Cardiac muscle cell (in vitro differentiated cells and primary cell): Measurements from ENCODE around the gene MCFD2. TPM values are rescaled to one million over a fixed set of nuclear protein-coding genes. Genes with fewer than 3 reads are reported as not detected.

Experiments
- DNase-seq, 2 donors: peaks; one replicate each; pipeline versions ENCODE4 v3.0.0 to v3.0.0-alpha.2; 2010 to 2017; ENCODE audit warnings: low read depth in 1 of 2, low spot score in 1 of 2
- H3K27ac ChIP-seq: fragments of 200-600 bp; sonication (generic); 2 replicates; pipeline ENCODE4 v1.5.1; 2016
- H3K27me3 ChIP-seq: fragments of 200-600 bp; sonication (generic); 2 replicates; pipeline ENCODE4 v1.6.0; 2016; ENCODE audit warnings: control low read depth
- H3K36me3 ChIP-seq: fragments of 200-600 bp; sonication (generic); 2 replicates; pipeline ENCODE4 v1.5.1; 2016; ENCODE audit warnings: control low read depth
- H3K4me1 ChIP-seq: fragments of 200-600 bp; sonication (generic); 2 replicates; pipeline ENCODE4 v1.8.1; 2017; ENCODE audit warnings: low read depth, mild to moderate bottlenecking, mixed run types
- H3K4me3 ChIP-seq: fragments of 200-600 bp; sonication (generic); 2 replicates; pipeline ENCODE4 v1.5.1; 2016; ENCODE audit warnings: mild to moderate bottlenecking
- H3K9me3 ChIP-seq: fragments of 200-600 bp; sonication (generic); 2 replicates; pipeline ENCODE4 v1.5.1; 2017; ENCODE audit warnings: low read depth, mild to moderate bottlenecking, control low read depth
- polyA plus RNA-seq: library from polyadenylated mRNA; unstranded; fragments of >200 nt; fragmentation: Nextera tagmentation; extraction: Ambion mirVana; gene quantifications from 2 replicates; pipeline ENCODE4 v1.2.1, GENCODE V29; 2016
- total RNA-seq: library from RNA; depleted of rRNA; stranded (reverse); fragments of >200 nt; gene quantifications from 2 replicates; pipeline ENCODE4 v1.2.3, GENCODE V29; 2016
- TF ChIP-seq, protein P1 (sequence below): IDR thresholded peaks from 2 replicates; pipeline ENCODE4 v1.5.1; 2012; ENCODE audit warnings: low read depth, mild to moderate bottlenecking, low read length

The MCFD2 gene
- total and polyA plus RNA-seq, 2 experiments from 2014 or later, result 59.1 to 64.2 TPM

DNA sequence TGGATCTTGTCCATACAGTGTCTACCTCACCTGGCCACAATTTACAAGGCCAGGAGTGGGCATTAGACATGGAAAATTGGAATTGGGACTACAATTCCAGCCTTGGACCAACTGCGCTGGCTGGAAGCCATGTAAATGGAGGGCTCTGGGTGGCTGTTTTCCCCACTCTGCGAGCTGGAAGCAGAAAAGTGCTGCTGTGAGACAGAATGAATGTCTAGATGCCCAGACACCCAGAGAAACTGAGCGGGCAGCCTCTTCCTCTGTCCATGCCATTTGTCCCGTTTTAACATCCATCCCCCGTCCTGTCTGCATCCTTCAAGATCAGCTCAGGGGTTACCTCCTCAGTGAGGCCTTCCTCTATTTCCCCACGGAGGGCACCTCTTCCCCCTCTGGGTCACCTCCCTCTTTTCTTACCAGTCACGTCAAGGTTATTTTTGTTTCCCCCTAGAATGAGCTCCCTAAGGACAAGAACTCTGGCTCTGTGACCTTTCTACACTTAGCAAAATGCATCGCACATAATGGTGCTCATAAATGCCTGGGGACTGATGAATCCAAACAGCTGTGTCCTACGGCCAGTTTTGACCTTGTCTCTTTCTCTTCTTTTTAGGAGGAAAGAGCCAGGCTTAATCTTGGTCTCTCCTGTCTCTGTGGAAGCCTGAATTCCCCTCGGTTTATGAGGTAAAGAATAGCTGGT is 41.2 kb downstream of the MCFD2 start:
- H3K4me3 ChIP-seq, result no peak overlapping the region
- no peaks in the 10 kb centered on the region for H3K4me1 ChIP-seq
- no peak overlapping the region for H3K27ac ChIP-seq
- TF ChIP-seq, protein P1, sequence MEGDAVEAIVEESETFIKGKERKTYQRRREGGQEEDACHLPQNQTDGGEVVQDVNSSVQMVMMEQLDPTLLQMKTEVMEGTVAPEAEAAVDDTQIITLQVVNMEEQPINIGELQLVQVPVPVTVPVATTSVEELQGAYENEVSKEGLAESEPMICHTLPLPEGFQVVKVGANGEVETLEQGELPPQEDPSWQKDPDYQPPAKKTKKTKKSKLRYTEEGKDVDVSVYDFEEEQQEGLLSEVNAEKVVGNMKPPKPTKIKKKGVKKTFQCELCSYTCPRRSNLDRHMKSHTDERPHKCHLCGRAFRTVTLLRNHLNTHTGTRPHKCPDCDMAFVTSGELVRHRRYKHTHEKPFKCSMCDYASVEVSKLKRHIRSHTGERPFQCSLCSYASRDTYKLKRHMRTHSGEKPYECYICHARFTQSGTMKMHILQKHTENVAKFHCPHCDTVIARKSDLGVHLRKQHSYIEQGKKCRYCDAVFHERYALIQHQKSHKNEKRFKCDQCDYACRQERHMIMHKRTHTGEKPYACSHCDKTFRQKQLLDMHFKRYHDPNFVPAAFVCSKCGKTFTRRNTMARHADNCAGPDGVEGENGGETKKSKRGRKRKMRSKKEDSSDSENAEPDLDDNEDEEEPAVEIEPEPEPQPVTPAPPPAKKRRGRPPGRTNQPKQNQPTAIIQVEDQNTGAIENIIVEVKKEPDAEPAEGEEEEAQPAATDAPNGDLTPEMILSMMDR, result no peak
- no peaks in the 10 kb centered on the region for H3K9me3 ChIP-seq
- no peak for DNase-seq
- H3K27me3 ChIP-seq, result no peaks in the 10 kb centered on the region
- H3K36me3 ChIP-seq, result no peaks in the 10 kb centered on the region

DNA sequence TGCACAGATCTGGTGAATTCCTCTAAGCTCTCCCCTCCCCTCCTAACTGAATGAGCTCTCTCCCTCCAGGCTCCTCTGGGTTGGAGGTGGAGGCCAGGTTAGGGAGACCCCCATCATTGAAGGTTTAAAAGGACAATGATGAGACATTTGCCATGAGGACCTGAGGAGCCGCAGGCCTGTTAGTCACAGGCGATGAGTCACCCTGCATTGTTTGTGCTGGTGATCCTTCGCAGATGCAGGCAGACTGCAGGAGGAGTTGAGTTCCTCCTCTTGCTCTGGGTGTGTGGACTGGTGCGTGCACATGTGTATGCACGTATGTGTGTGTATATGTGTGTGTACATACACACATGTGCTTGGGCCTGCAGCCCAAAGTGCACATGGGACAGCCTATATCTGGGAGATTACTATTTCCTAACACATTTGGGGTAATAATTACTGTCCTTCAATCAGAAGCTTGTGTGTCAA is 42.0 kb downstream of the MCFD2 start:
- Histone ChIP-seq H3K27ac (no peak overlapping the region), H3K27me3 (no peaks in the 10 kb centered on the region), H3K4me3 (no peak overlapping the region), H3K36me3 (no peaks in the 10 kb centered on the region), H3K4me1 (no peaks in the 10 kb centered on the region), H3K9me3 (no peaks in the 10 kb centered on the region)
- TF ChIP-seq, protein P1, result no peak
- peak in 1 of 2 donors; percentile 94 for DNase-seq

DNA sequence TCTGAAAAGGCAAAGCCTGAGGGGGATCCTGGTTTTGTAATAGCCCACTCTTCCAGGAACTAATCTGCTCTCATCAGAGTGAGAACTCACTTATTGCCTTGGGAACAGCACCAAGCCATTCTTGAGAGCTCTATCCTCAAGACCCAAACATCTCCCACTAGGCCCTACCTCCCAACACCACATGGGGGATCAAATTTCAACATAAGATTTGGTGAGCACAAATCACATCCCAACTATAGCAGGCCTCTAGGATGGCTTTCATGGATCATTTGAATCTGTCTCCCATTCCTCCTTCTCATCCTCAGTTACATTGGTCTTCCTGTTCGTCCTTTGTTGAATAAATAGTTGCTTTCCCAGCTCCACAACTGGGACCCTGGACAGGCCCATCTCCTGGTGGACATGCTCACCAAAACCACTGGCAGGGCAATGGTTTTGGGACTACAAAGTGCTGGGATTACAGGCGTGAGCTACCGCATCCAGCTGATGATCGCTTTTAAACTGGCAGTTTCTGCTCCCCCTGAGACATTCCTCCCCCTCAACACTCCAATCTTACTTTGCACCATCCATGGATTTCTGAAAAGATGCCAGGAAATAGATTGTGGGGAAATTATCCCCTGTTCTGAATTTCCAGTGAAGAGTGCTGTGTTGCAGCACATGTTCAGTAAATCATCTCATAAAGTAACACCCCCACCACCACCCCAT is 42.6 kb downstream of the MCFD2 start:
- Histone ChIP-seq H3K4me3 (no peak overlapping the region), H3K9me3 (no peaks in the 10 kb centered on the region), H3K27ac (no peak overlapping the region), H3K4me1 (no peaks in the 10 kb centered on the region), H3K36me3 (no peaks in the 10 kb centered on the region), H3K27me3 (no peaks in the 10 kb centered on the region)
- TF ChIP-seq, protein P1, result no peak
- peak in 1 of 2 donors; percentile 85 for DNase-seq

DNA sequence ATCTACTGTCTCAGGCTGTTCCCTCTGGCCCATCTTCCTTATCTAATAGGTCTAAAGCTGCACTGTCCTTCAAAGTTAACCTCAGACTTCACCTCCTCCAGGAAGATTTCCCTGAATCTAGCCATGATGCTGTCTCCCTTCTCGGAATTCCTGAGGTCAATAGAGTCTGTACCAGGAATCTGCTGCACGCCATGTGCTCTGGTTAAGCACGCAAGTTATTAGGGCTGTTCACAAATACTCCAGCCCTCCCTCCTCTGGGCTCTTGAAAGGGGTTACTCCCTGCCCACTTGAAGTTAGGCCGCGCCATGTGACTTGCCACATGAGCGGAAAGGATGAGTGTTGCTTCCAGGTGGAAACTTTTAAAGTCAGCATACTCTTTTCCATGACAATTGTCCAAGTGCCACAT is 43.6 kb downstream of the MCFD2 start:
- TF ChIP-seq, protein P1, result no peak
- Histone ChIP-seq H3K9me3 (no peaks in the 10 kb centered on the region), H3K27me3 (no peaks in the 10 kb centered on the region), H3K4me1 (no peaks in the 10 kb centered on the region), H3K36me3 (no peaks in the 10 kb centered on the region), H3K4me3 (no peak overlapping the region), H3K27ac (no peak overlapping the region)
- DNase-seq, result no peak

DNA sequence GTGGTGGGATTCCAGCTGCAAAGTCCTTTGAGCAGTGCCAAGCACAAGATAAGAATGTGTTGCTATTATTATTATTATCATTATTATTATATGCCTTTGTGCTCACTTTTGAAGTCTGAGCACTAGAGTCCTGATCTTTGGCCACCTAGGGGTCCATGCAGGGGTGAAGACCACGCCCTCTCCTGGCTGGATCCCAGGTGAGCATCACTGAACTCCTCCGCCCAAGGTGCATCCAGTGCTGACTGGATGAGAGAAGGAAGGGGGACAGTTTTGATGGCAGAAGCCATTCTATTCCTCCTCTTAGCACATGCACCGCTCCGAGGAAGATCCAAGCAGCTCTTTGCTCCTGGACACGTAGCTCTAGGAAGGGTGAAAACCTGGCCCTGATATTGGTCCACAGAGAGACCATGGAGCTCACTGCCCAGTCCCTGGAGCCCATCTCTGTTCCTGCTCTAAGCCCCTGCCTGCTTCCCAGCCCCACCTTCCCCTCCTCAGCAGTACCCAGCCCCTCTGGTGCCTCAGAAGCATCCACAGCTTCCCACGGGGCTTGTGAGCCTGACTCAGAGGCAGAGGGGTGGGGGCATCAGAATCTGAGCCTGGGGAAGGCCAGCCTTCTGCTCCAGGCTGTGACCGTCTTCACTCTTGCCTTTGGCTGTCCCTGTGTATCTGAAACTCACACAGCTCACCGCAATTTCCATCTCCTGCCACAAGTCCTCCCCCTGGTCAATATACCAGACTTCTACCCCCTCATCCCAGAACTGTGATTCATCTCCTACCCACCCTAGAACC is 45.4 kb downstream of the MCFD2 start:
- no peaks in the 10 kb centered on the region for H3K27me3 ChIP-seq
- H3K4me3 ChIP-seq, result no peak overlapping the region
- H3K4me1 ChIP-seq, result no peaks in the 10 kb centered on the region
- no peaks in the 10 kb centered on the region for H3K36me3 ChIP-seq
- H3K9me3 ChIP-seq, result no peaks in the 10 kb centered on the region
- TF ChIP-seq, protein P1, result no peak
- DNase-seq, result no peak
- no peak overlapping the region for H3K27ac ChIP-seq
